IPS-18a (cell line): ENCODE data around the gene DGKZ.
A peak's percentile ranks its signal among the peaks of the same experiment; 100 is the strongest.

Source experiments
- H3K27ac ChIP-seq: one replicate; pipeline ENCODE4 v1.5.1; 2013; ENCODE audit warnings: low read length
- H3K27me3 ChIP-seq: one replicate; pipeline ENCODE4 v1.6.1; 2013; ENCODE audit warnings: mild to moderate bottlenecking, low read length; ENCODE audit not compliant: control insufficient read depth, insufficient read depth
- H3K36me3 ChIP-seq: one replicate; pipeline ENCODE4 v1.6.1; 2013; ENCODE audit warnings: low read depth, low read length; ENCODE audit not compliant: control insufficient read depth
- H3K4me1 ChIP-seq: one replicate; pipeline ENCODE4 v1.6.1; 2013; ENCODE audit warnings: low read depth, low read length; ENCODE audit not compliant: control insufficient read depth
- H3K4me3 ChIP-seq: one replicate; pipeline ENCODE4 v1.5.1; 2013; ENCODE audit warnings: low read length
- H3K9ac ChIP-seq: one replicate; pipeline ENCODE4 v1.6.1; 2013; ENCODE audit warnings: mild to moderate bottlenecking, low read length, moderate library complexity
- H3K9me3 ChIP-seq: one replicate; pipeline ENCODE4 v1.6.1; 2013; ENCODE audit warnings: low read depth, low read length; ENCODE audit not compliant: control insufficient read depth

DGKZ gene

DNA sequence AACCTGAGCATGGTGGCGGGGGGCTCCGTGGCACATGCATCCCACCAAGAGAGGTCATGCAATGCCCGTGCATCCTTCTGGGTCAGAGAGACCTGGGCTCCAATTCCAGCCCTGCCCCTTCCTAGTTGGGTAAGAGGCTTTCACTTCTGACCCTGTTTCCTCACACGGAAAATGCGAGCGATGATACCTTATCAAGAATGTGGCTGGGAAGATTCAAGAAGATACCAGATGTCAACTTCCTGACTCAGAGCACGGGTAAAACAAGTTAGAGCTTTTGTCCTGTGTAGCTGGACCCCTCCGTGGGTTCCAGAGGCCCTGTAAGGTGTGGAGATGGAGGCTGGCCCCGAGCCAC lies 8.7 kb upstream of the DGKZ start:
- H3K9ac ChIP-seq: no peak overlapping the region
- no peaks in the 10 kb centered on the region for H3K9me3 ChIP-seq
- peaks cover 67% of the 10 kb centered on the region for H3K4me1 ChIP-seq
- peak overlapping the region; percentile 54 for H3K27ac ChIP-seq
- H3K4me3 ChIP-seq: peak overlapping the region; percentile 44
- peaks cover 16% of the 10 kb centered on the region for H3K27me3 ChIP-seq
- H3K36me3 ChIP-seq: no peaks in the 10 kb centered on the region

DNA sequence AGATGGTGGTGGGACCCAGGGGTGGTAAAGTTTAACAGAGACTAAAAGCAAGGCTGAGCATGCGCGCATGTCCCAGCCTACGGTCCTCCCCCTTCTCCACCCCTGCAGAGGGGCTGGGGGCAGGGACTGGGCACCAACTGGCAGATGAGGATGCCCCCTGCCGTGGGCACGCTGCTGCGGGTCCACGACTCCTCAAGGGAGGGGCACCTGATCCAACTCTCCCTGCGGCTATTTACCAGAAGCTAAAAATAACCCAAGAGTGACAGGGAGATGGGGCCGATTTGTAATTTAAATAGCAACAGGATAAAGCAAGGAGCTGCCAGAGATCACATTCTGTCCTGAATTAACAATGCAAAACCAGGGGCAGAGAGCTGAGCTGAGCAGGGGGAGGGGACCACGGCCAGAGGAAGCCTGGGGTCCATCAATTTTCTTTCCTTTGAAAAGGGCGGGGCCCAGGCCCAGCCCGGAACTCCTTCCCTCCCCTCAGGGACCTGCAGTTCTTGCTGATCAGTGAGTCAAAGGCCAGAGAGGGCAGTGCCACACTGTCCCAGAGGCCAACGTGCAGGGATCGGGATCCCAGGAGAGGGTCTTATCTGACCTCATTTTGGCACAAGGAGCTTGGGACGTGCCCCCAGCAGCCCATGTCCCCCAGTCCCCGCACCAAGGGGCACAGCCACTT lies 8.1 kb upstream of the DGKZ start:
- peaks cover 72% of the 10 kb centered on the region for H3K4me1 ChIP-seq
- H3K9ac ChIP-seq: no peak overlapping the region
- peak overlapping the region; percentile 44 for H3K4me3 ChIP-seq
- H3K9me3 ChIP-seq: no peaks in the 10 kb centered on the region
- H3K36me3 ChIP-seq: no peaks in the 10 kb centered on the region
- H3K27me3 ChIP-seq: peaks cover 11% of the 10 kb centered on the region
- peak overlapping the region; percentile 54 for H3K27ac ChIP-seq

DNA sequence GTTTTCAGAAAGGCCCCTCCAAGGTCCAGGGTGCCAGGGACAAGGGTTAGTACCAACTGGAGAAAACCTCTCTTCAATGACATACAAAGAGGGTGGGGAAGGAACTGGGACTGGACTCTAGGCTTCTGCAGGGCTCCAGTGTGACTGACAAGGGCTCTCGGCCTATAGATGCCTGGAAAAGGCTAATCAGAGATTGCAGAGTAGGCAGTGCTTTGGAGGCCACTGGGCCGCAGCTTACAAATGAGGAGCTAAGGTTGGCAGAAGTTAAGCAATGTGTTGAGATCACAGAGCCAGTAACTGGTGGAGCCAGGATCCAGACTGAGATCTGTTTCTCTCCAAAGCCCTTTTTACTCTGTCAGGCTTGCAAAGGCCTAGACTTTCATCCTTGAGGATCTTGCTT lies 7.4 kb upstream of the DGKZ start:
- Histone ChIP-seq H3K27ac (peak overlapping the region; percentile 17), H3K9ac (no peak overlapping the region), H3K27me3 (peaks cover 4% of the 10 kb centered on the region), H3K4me3 (peak overlapping the region; percentile 35), H3K9me3 (no peaks in the 10 kb centered on the region), H3K36me3 (no peaks in the 10 kb centered on the region), H3K4me1 (peaks cover 72% of the 10 kb centered on the region)

DNA sequence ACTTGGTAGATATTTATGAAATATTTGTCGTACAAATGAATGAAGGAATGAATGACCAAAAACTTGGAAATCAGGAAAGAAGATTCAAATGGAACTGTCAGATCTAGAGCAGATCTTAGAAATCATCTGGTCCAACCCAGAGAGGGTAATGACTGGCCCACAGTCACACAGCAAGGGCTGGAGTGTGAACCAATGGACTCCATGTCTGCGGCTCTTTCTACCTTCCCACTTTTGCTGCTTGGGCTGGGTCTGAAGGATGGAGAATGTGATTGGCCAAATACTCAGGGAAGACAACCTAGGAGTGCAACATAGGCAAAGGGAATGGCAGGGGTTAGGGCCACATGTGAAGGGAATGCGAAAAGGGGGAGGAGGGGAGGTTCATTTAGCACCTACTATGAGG lies 5.8 kb upstream of the DGKZ start:
- Histone ChIP-seq H3K27me3 (peaks cover 5% of the 10 kb centered on the region), H3K36me3 (no peaks in the 10 kb centered on the region), H3K9ac (no peak overlapping the region), H3K4me3 (no peak overlapping the region), H3K9me3 (no peaks in the 10 kb centered on the region), H3K27ac (no peak overlapping the region), H3K4me1 (peaks cover 67% of the 10 kb centered on the region)

DNA sequence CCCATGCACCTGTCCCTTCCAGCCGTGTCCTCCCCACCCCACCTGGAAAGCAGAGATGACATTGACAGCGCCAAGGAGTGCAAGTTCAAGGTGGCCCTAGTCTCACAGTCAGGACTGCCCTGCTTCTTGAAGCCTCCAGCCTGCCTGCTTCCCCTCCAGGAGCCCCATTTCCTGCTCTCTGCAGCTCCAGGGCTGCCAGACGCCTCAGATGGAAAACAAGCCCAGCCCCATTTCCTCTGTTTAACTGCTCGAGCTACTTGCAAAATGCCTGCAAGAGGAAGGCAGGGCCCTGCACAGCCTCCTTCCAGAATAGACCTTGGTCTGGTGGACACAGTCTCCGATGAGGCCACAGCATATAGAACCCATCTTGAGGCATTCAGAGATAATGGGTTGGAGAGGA lies 5.0 kb upstream of the DGKZ start:
- no peak overlapping the region for H3K27ac ChIP-seq
- no peak overlapping the region for H3K9ac ChIP-seq
- no peaks in the 10 kb centered on the region for H3K9me3 ChIP-seq
- no peaks in the 10 kb centered on the region for H3K36me3 ChIP-seq
- peaks cover 11% of the 10 kb centered on the region for H3K27me3 ChIP-seq
- peaks cover 66% of the 10 kb centered on the region for H3K4me1 ChIP-seq
- H3K4me3 ChIP-seq: no peak overlapping the region

DNA sequence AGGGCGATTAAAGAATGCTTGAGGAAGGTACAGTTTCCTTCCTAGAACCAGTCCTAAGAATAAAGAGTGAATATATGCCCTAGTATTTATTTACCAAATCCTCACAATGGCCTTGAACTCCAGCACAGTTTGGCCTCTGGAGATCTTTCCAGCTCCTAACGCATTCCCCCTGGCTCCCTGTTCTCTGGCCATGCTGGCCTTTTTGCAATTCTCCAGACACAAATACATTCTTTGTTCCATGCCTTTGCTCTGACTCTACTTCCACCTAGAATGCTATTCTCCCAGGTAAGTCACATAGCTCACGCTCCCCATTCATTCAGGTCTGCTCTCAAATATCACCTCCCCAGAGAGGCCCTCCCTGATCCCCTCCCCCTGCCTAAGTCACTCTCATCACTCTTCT lies 3.7 kb upstream of the DGKZ start:
- H3K4me3 ChIP-seq: no peak overlapping the region
- H3K27ac ChIP-seq: no peak overlapping the region
- no peaks in the 10 kb centered on the region for H3K9me3 ChIP-seq
- peaks cover 61% of the 10 kb centered on the region for H3K4me1 ChIP-seq
- H3K27me3 ChIP-seq: peaks cover 11% of the 10 kb centered on the region
- no peak overlapping the region for H3K9ac ChIP-seq
- no peaks in the 10 kb centered on the region for H3K36me3 ChIP-seq

DNA sequence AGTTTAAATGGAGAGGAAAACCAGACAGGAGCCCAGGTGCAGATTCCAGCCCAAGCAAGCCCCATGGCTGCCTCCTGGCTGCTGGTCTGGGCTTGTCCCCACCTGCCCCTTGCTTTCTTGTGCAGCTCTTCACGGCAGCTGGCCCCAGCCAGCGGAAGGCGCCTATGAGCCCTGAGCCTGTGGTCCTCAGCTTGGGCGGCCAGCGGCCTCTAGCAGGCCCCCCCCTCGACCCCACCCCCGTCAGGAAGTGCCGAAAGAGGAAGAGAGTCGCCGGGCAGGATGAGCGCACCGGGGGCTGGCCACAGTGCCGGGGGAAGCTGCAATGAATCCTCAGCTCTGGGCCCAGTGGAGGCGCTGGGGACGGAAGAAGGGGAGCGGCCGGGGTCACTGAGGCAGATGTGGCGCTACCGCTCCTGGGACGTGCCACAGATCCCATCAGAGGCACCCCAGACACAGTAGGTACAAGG lies 2.1 kb upstream of the DGKZ start:
- peaks cover 11% of the 10 kb centered on the region for H3K27me3 ChIP-seq
- H3K27ac ChIP-seq: no peak overlapping the region

DNA sequence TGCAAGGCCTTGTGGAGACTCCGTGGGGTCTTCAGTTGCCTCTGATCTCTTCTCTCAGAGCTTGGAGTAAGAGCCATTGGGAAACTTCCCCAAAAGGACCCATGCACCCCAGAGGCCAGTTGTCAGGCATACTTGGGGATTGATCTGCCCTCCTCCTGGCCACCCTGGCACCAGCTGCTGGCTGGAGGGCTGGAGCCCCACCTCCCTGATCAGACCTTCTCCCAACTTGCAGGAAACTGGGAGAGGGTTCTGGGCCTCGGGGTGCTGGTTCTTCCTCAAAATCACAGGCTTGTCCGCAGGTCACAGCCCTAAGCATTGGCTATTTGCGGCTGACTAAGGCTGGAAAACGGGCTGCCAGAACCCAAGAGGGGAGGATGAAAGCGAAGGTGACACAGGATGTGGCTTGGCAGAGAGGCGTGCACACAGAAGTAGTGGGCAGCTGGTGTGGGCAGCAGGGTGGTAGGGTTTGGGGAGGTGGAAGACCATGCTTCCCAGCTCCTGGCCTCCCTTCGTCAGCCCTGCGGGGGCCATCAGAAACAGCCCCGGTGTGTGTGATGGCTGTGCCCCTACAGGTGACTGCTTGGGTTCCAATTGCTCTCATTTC lies 1.3 kb upstream of the DGKZ start:
- no peaks in the 10 kb centered on the region for H3K9me3 ChIP-seq
- H3K36me3 ChIP-seq: no peaks in the 10 kb centered on the region
- H3K9ac ChIP-seq: no peak overlapping the region
- no peak overlapping the region for H3K4me3 ChIP-seq
- H3K4me1 ChIP-seq: peaks cover 49% of the 10 kb centered on the region
- H3K27me3 ChIP-seq: peaks cover 11% of the 10 kb centered on the region
- no peak overlapping the region for H3K27ac ChIP-seq

More for the DNA sequence above, 2.1 kb upstream of the DGKZ start:
- H3K9ac ChIP-seq: no peak overlapping the region
- H3K36me3 ChIP-seq: no peaks in the 10 kb centered on the region
- H3K4me3 ChIP-seq: no peak overlapping the region
- no peaks in the 10 kb centered on the region for H3K9me3 ChIP-seq
- peaks cover 54% of the 10 kb centered on the region for H3K4me1 ChIP-seq

DNA sequence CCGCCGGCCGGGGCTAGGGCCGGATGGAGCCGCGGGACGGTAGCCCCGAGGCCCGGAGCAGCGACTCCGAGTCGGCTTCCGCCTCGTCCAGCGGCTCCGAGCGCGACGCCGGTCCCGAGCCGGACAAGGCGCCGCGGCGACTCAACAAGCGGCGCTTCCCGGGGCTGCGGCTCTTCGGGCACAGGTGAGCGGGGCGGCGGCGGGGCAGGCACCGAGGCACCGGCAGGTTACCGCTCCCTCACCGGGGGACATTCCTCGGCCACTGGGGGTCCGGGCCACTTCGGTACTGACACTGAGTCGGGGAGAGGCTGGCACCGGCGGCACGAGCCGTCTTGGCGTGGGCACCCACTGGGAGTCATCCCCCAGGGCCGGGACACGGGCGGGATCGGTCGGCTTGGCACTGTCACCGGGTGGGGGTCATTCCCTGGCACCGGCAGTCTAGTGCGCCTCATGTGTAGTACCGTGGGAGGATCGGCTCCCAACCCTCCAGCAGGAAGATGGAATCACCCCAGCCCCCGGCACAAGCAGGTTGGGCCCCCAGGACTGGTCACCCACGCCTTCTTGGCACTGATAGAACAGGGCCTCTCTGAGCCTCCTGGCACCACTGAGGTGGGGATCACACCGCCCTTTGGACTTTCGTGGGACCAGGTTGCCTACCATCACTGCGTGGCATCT lies 511 bp downstream of the DGKZ start:
- H3K9me3 ChIP-seq: no peaks in the 10 kb centered on the region
- peaks cover 11% of the 10 kb centered on the region for H3K27me3 ChIP-seq
- no peak overlapping the region for H3K27ac ChIP-seq
- no peaks in the 10 kb centered on the region for H3K36me3 ChIP-seq
- peaks cover 43% of the 10 kb centered on the region for H3K4me1 ChIP-seq
- peak overlapping the region; percentile 55 for H3K9ac ChIP-seq
- peak overlapping the region; percentile 65 for H3K4me3 ChIP-seq

DNA sequence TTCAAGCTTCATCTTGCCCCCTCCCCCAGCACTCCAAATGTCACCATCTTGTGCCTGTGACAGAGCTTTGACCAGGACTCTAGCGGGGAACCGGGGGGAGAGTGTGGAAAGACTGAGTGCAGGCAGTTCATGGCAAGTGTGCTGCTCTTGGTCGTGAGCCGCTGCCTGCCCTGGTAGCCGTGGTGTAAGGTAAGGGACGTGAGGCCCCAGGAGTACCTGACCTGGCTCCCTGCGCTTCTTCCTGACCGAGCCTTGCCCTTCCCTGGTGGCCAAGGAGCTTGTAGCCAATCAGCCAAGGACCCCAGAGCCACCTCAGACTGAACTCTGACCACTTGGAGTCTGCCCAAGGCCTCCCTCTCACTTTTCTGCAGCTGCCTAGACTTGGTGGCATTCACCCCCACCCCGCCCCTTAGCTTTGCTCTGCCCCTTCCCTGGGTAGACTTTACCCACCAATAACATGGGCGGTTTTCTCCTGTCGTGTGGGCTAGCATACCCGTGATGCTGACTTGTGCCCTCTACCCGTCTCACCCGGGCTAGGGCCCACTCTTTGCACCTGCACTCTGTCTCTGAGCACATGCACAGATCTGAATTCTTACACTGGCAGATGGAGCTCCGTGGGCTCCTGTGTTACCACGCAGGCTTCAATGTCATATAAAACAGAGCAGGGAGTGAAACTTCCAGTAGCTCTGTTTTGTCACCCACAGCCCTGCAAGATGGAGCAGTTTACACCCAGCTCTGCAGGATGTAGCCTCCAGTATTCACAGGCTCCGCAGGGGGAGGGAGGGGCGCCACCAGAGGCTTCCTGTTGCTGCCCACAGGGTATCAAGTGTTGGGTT lies 1.5 kb downstream of the DGKZ start:
- H3K27me3 ChIP-seq: peaks cover 11% of the 10 kb centered on the region
- H3K9ac ChIP-seq: no peak overlapping the region
- peaks cover 38% of the 10 kb centered on the region for H3K4me1 ChIP-seq
- H3K36me3 ChIP-seq: no peaks in the 10 kb centered on the region
- no peaks in the 10 kb centered on the region for H3K9me3 ChIP-seq
- no peak overlapping the region for H3K27ac ChIP-seq
- H3K4me3 ChIP-seq: peak overlapping the region; percentile 65

DNA sequence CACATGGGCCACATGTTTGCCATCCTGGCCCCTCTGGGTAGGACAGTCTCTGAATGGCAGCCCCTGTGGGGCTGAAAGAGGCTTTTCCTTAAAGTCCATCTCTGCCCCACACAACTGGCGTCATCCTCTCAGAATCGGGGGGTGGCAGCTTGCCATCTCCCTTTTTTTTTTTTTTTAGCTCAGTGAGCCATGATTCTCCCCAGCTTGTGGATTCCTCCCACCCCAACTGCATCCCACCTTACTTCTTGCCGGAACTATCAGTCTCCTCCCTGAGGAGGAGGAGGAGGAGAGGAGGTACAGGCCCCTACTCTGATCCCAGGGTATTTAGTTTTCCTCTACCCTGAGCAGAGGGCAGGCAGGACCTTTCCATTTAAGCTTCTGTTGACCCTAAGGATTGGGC lies 3.4 kb downstream of the DGKZ start:
- Histone ChIP-seq H3K27me3 (peaks cover 11% of the 10 kb centered on the region), H3K4me3 (no peak overlapping the region), H3K4me1 (peaks cover 31% of the 10 kb centered on the region), H3K27ac (no peak overlapping the region), H3K36me3 (no peaks in the 10 kb centered on the region), H3K9ac (no peak overlapping the region), H3K9me3 (no peaks in the 10 kb centered on the region)
